Ovary (tissue), 9 donors: ENCODE measurements around the gene SCD5. TPM values are rescaled to one million over a fixed set of nuclear protein-coding genes. Genes with fewer than 3 reads are reported as not detected.

Source experiments
- DNase-seq, 5 donors: peaks; one replicate each; pipeline ENCODE4 v3.0.0-alpha.2; 2019 to 2020
- H3K27ac ChIP-seq, 2 donors: fragments of 200-600 bp; one replicate each; pipeline versions ENCODE4 v1.5.1 to v1.8.0; 2019 to 2022
- H3K27me3 ChIP-seq: fragments of 200-600 bp; one replicate; pipeline ENCODE4 v1.8.0; 2022
- H3K36me3 ChIP-seq: fragments of 200-600 bp; sonication (generic); one replicate; pipeline ENCODE4 v1.5.1; 2019
- H3K4me1 ChIP-seq: one replicate; pipeline ENCODE4 v1.8.1; 2013; ENCODE audit warnings: mild to moderate bottlenecking, moderate library complexity; ENCODE audit not compliant: insufficient read depth
- H3K4me3 ChIP-seq: fragments of 200-600 bp; sonication (generic); one replicate; pipeline ENCODE4 v1.5.1; 2017
- H3K9me3 ChIP-seq, 2 donors: fragments of 200-600 bp in 1 of 2; sonication (generic) in 1 of 2; one replicate each; pipeline versions ENCODE4 v1.5.1 to v1.8.1; 2013 to 2019; ENCODE audit warnings: mild to moderate bottlenecking in 1 of 2, moderate library complexity in 1 of 2
- CTCF ChIP-seq, 3 donors: fragments of 450-650 bp in 2 of 3; fragments of 200-600 bp in 1 of 3; IDR thresholded peaks; one replicate each; pipeline versions ENCODE4 v1.5.1 to v1.8.0; 2016 to 2022; ENCODE audit warnings: antibody characterized with exemption in 3 of 3, mild to moderate bottlenecking in 1 of 3
- EP300 ChIP-seq: sonication (generic); formaldehyde crosslinking; IDR thresholded peaks from one replicate; pipeline ENCODE4 v1.6.1; 2017; ENCODE audit warnings: antibody characterized with exemption
- POLR2A ChIP-seq: fragments of 450-650 bp; IDR thresholded peaks from one replicate; pipeline ENCODE4 v1.6.1; 2017; ENCODE audit warnings: antibody characterized with exemption, mild to moderate bottlenecking, moderate library complexity
- WGBS, 3 donors: extraction: QIAGEN DNeasy Blood & Tissue Kit in 1 of 3; methylation state at CpG; one replicate each; pipeline versions ENCODE4 v1.1.5 to v1.1.7; 2013 to 2017; 5-methylcytosine and 5-hydroxymethylcytosine counted together
- intact Hi-C, 4 donors: fragments of 100-400 bp; cut with DNase I; formaldehyde crosslinking; loops; one replicate each; pipeline versions ENCODE4 v1.11.0 to v1.15.1; 2022 to 2023
- polyA plus RNA-seq, 2 donors: library from polyadenylated mRNA; stranded (reverse); fragments of 200-250 nt in 1 of 2; fragments of 350-450 nt in 1 of 2; fragmentation: Illumina TruSeq in 1 of 2; extraction: RNeasy Lipid Tissue Mini Kit (QIAGEN cat#74804) in 1 of 2; gene quantifications; one replicate each; pipeline ENCODE4 v1.2.3, GENCODE V29; 2013 to 2014
- total RNA-seq, 7 donors: library from RNA; depleted of rRNA in 2 of 7; stranded (reverse); fragments of >200 nt in 2 of 7; fragmentation: NEBNext Ultra II Directional in 3 of 7; extraction: Animal tissue kit (Norgen Biotek cat#: 25700) in 3 of 7; gene quantifications; one replicate each; pipeline versions ENCODE4 v1.1.0 to v1.2.4, GENCODE V29; 2016 to 2023
- donor health status: DM: no; HTN: no; CAD: no; lungs with moderate emphysema.
- donor health status: DM: no; HTN: no; CAD: no.
- donor health status: Bipolar disorder and iron deficiency.
- donor health status: DM: yes; HTN: yes; CAD: no.
- donor health status: DM: no; HTN: no; CAD: no.
- donor health status: DM: yes; HTN: yes; CAD: no.

Gene SCD5
- total and polyA plus RNA-seq, 9 donors: 96.3 to 203 (median 119) TPM

- Histone ChIP-seq H3K27ac (no peak overlapping the region), H3K9me3 (no peaks in the 10 kb centered on the region), H3K4me3 (no peak overlapping the region), H3K36me3 (no peaks in the 10 kb centered on the region), H3K27me3 (no peaks in the 10 kb centered on the region), H3K4me1 (peaks cover 2% of the 10 kb centered on the region)
- DNase-seq: no peak
- no peak for TF ChIP-seq CTCF (IDR thresholded peaks at IDR 0.05)
- intact Hi-C loops: no loop called here
Measured at GRCh38 chr4:82765134-82765533, 33.5 kb downstream of the SCD5 start.

- intact Hi-C loops: no loop called here
- DNase-seq: no peak
- no peaks in the 10 kb centered on the region for H3K9me3 ChIP-seq
- WGBS, 3 donors: 54 to 71% (median 65%) methylated on average over 3 of the region's 3 CpGs
- peaks cover 9% of the 10 kb centered on the region for H3K4me1 ChIP-seq
- H3K27ac ChIP-seq: no peak overlapping the region
- no peaks in the 10 kb centered on the region for H3K27me3 ChIP-seq
- no peak for TF ChIP-seq POLR2A
- no peak for TF ChIP-seq CTCF (IDR thresholded peaks at IDR 0.05)
- TF ChIP-seq EP300: no peak
- no peaks in the 10 kb centered on the region for H3K36me3 ChIP-seq
- H3K4me3 ChIP-seq: no peak overlapping the region
Measured at GRCh38 chr4:82761229-82761628, 37.4 kb downstream of the SCD5 start.

GRCh38 chr4:82758701-82759685 lies 39.6 kb downstream of the SCD5 start:
- 76 to 87% (median 80%) methylated on average over 29 to 31 of the region's 31 CpGs for WGBS, 3 donors
- peak overlapping the region in 1 of 2 donors; percentile 19 for H3K27ac ChIP-seq
- peaks cover 14% of the 10 kb centered on the region for H3K4me1 ChIP-seq
- TF ChIP-seq CTCF (IDR thresholded peaks at IDR 0.05) (no peak), POLR2A (no peak), EP300 (no peak)
- H3K9me3 ChIP-seq: no peaks in the 10 kb centered on the region
- H3K4me3 ChIP-seq: no peak overlapping the region
- intact Hi-C loops: no loop called here
- DNase-seq: no peak
- no peaks in the 10 kb centered on the region for H3K27me3 ChIP-seq
- no peaks in the 10 kb centered on the region for H3K36me3 ChIP-seq

GRCh38 chr4:82756061-82756460 lies 42.5 kb downstream of the SCD5 start:
- Histone ChIP-seq H3K27ac (peak overlapping the region in 1 of 2 donors; percentile 81), H3K4me1 (peaks cover 25% of the 10 kb centered on the region), H3K4me3 (no peak overlapping the region), H3K36me3 (no peaks in the 10 kb centered on the region), H3K9me3 (no peaks in the 10 kb centered on the region), H3K27me3 (no peaks in the 10 kb centered on the region)
- TF ChIP-seq POLR2A (no peak), CTCF (IDR thresholded peaks at IDR 0.05) (no peak), EP300 (no peak)
- DNase-seq: no peak
- intact Hi-C loops: no loop called here
- 97 to 99% (median 98%) methylated on average over 4 of the region's 4 CpGs for WGBS, 3 donors
